ENCODE results near the gene HAAO.
A peak's percentile ranks its signal among the peaks of the same experiment; 100 is the strongest.

HAAO gene

GRCh38 chr2:42812899-42813479 is 20.6 kb upstream of the HAAO start:
- DNase-seq, result no peak

GRCh38 chr2:42810971-42811811 is 18.8 kb upstream of the HAAO start:
- DNase-seq, result peak; percentile 60

DNA sequence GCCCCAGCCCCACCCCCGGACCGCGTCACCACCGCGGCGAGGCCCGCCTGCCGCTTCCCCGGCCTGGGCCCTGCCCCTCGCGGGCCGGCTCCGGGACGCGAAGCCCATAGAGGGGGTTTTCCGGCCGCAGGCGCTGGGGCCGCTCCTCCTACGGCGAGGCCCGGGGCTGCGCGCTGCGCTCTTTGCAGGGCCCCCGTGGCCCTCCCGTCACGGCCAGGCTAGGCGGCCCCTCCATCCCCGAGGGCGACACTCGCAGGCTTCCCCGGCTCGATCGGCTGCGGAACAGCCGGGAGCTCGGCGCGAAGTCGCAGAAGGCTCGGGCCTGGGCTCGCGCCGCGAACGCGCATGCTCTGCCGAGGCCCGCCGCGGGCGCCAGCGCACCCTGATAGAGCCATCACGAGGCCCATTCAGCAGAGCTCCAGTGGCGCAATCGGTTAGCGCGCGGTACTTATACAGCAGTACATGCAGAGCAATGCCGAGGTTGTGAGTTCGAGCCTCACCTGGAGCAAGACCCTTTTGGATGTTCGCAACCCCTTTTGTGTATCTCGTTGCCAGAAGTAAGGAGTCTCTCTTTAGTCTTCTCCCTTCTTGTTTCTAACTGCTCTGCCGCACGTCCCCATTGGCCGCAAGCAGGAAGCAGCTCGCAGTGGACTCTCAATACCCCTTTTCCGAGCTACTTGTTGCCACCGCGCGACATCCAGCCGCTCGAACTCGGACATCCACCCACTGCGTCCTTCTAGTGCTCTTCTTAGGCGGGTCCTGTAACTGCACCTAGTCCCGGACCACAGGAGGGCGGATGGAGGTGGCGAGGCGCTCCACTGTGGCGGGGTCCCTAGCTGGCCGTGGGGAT is 18.0 kb upstream of the HAAO start:
- peak; percentile 97 for DNase-seq

GRCh38 chr2:42809819-42810120 is 17.4 kb upstream of the HAAO start:
- no peak for DNase-seq

DNA sequence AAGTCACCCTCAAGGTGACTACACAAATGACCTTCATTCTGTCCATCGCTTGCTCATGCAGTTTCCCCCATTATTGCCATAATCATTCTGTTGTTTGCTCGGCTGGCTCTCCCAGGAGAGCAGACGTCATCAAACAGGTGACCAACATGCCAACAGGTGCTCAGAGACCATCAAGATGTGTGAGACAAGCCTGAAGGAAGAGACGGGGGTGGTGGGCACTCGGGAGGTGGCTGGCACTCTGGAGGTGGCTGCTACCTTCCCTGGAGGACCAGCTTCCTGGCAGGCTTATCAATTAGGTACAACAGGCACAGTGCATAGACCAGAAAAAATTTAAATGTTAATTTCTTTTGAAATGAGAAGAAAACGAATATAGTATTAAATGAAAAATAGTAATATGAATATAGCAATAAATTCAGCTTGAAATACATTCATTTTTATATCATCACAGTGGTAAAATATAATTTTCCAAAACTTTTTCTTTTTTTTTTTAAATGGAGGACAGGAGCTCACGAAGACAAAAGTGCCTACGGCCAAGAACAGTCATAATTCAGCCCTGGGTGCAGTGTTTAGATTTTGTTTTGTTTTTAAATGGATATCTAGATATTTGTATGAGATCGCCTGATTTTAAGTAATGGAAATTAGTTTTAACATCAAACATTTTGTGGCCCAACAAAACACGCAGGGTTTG is 16.9 kb upstream of the HAAO start:
- no peak for DNase-seq

GRCh38 chr2:42808301-42808700 is 15.9 kb upstream of the HAAO start:
- DNase-seq, result no peak

DNA sequence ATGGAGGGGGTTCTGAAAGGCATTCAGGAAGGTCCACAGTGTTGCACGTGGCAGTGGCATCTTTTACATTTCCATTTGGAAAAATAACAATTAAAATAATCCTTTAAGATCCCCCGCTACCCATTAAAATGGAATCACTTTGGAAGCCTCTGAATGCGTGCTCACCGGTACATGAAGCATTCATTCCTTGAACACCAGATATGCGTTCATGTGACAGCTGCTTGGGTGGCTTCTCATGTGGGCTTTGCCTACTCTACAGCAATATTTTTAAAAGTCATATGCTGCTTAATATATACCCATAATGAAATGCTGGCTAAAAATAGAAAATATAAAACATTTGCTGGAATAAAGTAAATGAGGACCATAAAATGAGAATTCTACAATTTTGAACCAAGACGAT is 14.4 kb upstream of the HAAO start:
- DNase-seq, result no peak

DNA sequence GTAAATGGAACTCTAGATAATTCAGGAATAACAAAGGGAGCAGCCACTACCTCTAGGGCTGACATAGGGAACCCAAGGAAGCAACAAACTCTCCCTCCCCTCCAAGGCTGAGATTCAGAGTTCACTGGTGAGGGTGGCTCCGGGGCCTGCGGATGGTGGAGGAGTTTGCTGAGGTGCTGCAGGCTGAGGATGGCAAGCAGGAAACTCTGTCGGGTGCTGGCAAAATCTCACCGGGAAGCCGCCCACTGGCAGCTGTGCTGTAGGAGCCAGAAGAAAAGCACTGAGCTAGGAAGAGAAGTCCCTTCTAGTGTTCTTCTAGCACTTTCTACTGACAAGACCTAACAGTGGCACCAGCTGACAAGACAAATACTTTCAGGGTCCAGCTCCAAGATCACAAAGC is 12.5 kb upstream of the HAAO start:
- no peak for DNase-seq

- DNase-seq, result no peak
These were observed 12.0 kb upstream of the HAAO start for GRCh38 chr2:42804338-42804737.

DNA sequence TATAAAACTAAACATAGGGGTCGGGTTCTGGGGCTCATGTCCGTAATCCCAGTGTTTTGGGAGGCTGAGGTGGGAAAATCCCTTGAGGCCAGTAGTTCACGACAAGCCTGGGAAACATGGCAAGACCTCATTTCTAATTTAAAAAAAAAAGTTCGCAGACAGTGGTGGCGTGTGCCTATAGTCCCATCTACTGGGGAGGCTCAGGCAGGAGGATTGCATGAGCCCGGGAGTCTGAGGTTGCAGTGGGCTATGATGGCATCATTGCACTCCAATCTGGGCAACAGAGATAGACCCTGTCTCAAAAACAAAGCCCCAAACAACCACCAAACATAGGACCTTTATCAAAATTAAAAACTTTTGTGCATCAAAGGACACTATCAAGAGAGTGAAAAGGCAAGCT is 9.8 kb upstream of the HAAO start:
- no peak for DNase-seq

DNA sequence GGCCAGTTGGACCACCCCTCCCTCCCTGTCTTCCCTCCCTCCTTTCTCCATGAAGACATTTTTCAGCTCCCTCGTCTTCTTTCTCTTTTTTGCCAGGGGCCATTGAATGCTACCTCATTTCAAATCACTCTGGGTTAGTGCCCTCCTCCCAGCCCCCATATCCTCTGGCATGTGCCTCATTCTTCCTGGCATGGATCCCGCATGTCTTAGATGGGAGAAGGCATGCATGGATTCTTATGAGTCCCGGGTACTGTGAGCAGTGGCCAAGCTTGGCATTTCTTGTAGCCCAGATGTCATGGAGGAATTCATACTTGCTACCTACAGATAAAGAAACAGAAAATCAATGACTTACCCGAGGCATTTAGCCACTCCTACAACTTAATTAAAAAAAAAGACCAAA is 9.0 kb upstream of the HAAO start:
- DNase-seq, result no peak

GRCh38 chr2:42800981-42801380 is 8.6 kb upstream of the HAAO start:
- no peak for DNase-seq

DNA sequence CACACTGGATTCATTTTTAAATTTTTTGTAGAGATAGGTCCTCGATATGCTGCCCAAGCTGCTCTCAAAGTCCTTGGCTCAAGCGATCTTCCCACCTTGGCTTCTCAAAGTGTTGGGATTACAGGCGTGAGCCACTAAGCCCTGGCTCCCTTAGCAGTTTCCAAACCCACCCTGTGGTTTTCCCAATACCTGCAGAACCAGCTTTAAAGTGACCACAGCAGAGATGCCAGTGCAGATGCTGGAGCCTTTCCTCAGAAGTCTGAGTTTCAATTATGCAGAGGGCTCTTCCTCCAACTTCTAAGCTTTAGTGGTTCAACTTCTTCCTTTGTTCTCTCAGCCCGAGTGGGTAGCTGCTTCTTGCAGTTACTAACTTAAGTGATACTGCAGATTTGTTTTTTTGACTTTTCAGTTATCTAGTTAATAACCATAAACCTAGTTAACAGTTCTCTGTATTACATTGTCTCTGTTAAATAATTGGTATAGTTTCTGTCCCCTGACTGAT is 8.1 kb upstream of the HAAO start:
- DNase-seq, result no peak

GRCh38 chr2:42799881-42800280 is 7.5 kb upstream of the HAAO start:
- DNase-seq, result no peak

DNA sequence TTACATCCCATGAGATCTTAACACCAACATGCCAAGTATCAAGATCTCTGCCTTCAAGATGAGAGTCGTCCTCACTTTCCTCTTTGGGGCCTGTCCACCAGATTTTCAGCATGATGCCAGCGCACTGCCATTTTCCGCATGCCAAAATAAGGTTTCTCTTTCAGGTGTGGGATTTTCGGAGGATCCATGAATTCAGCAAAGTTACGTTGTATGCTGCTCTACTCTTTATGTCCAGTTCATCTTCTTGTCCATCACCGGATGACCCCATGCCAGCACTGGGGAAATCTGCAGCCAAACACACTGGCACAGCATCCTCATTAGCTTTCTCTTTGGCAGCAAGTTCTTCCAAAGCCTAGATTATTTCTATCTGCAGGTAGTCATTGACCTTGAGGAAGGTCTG is 4.9 kb upstream of the HAAO start:
- no peak for DNase-seq

DNA sequence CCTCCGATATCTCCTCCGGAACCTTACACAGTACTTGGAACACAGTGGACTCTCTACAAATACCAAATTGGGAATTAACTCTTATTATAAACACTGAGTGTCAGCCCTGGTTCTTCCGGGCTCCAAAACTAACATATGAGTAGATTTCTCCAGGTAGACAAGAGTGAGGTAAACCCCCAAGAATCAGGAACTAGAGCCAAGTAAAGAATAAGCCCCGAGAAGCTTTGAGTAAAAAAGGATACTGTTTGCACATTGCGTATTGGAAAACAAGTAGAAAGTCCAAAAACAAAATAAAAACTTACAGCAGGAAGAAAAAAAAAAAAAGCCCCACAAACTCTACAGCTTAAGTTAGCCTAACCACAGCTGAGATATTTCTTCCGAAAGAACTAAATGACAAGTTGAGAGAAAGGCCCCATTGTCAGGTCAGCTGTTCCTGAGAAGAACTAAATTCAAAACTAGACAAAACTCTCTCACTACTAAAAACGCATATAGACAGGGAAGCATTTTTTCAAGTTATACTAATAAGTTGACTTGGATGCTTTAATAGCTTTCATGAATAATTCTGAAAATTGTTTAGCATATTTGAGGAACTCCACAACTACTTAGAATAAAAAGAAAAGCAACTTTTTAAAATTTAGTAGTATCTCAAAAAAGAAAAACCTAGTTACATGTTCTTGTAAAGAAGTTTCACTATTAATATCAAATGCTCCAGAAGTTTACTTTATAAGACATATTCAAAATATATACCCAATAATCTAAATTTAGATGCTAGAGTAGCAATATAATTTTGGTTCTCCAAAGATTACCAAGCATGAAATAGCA is 4.3 kb upstream of the HAAO start:
- no peak for DNase-seq

- no peak for DNase-seq
These were observed 3.5 kb upstream of the HAAO start for GRCh38 chr2:42795841-42796301.

- no peak for DNase-seq
These were observed 2.9 kb upstream of the HAAO start for GRCh38 chr2:42795275-42795674.

DNA sequence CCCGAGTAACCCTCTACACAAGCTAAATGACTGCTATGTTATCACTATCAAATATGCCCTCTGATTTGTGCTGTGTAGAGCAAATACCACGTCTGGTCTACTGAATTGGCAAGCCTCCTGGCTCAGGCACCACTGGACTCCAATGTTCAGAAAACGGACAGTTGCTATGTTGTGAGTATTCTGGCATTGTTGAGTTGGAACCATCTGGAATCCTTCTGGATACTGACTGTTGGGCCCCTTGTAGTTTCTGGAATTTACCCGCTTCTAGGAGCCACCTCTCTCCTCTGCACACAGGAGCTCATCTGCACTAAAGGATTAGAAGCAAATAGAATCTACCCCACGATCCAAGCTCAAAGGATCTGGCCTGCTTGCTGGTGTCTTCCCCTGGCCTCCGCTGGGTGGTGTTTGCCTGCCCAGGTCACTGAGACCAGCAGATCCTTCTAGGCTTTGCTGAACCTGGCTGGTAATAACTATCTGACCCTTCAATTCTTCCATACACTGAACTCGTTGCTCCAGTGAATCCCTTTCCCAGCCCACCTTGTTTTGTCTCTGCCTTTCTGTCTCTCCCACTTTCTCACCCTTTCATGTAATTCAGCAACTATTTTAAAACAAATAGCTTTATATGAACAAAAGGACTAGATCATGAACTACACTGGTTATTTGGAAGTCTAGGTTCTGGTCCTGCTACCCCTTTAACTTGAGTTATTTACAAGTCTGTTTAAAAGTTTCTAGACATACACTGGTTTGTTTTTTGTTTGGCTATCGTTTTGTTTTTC is 2.1 kb upstream of the HAAO start:
- DNase-seq, result peak; percentile 22

- DNase-seq, result peak; percentile 25
These were observed 1.2 kb upstream of the HAAO start for GRCh38 chr2:42793334-42794270.
